Measurements from ENCODE around the gene RBP3. TPM values are rescaled to one million over a fixed set of nuclear protein-coding genes. Genes with fewer than 3 reads are reported as not detected.

Gene RBP3
- total and polyA plus RNA-seq, 3 donors from 2014 or later: 0.09 to 0.25 TPM; not detected in 1

GRCh38 chr10:47364911-47365310 lies 16.7 kb downstream of the RBP3 start:
- H3K27ac ChIP-seq: no peak overlapping the region
- no peak overlapping the region for H3K4me3 ChIP-seq
- TF ChIP-seq, protein P1, sequence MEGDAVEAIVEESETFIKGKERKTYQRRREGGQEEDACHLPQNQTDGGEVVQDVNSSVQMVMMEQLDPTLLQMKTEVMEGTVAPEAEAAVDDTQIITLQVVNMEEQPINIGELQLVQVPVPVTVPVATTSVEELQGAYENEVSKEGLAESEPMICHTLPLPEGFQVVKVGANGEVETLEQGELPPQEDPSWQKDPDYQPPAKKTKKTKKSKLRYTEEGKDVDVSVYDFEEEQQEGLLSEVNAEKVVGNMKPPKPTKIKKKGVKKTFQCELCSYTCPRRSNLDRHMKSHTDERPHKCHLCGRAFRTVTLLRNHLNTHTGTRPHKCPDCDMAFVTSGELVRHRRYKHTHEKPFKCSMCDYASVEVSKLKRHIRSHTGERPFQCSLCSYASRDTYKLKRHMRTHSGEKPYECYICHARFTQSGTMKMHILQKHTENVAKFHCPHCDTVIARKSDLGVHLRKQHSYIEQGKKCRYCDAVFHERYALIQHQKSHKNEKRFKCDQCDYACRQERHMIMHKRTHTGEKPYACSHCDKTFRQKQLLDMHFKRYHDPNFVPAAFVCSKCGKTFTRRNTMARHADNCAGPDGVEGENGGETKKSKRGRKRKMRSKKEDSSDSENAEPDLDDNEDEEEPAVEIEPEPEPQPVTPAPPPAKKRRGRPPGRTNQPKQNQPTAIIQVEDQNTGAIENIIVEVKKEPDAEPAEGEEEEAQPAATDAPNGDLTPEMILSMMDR (IDR thresholded peaks at IDR 0.05): no peak
- no peak for TF ChIP-seq POLR2A (IDR thresholded peaks at IDR 0.05)
- WGBS, 2 donors: 88 to 91% methylated on average over 6 of the region's 6 CpGs
- no peaks in the 10 kb centered on the region for H3K27me3 ChIP-seq
- intact Hi-C loops (cut with DNase I; ENCODE audit: low total_unique reads): no loop called here
- DNase-seq: no peak
- H3K36me3 ChIP-seq (ENCODE audit: low read depth, missing control alignments): no peaks in the 10 kb centered on the region
- no peaks in the 10 kb centered on the region for H3K9me3 ChIP-seq
- H3K4me1 ChIP-seq: no peaks in the 10 kb centered on the region

DNA sequence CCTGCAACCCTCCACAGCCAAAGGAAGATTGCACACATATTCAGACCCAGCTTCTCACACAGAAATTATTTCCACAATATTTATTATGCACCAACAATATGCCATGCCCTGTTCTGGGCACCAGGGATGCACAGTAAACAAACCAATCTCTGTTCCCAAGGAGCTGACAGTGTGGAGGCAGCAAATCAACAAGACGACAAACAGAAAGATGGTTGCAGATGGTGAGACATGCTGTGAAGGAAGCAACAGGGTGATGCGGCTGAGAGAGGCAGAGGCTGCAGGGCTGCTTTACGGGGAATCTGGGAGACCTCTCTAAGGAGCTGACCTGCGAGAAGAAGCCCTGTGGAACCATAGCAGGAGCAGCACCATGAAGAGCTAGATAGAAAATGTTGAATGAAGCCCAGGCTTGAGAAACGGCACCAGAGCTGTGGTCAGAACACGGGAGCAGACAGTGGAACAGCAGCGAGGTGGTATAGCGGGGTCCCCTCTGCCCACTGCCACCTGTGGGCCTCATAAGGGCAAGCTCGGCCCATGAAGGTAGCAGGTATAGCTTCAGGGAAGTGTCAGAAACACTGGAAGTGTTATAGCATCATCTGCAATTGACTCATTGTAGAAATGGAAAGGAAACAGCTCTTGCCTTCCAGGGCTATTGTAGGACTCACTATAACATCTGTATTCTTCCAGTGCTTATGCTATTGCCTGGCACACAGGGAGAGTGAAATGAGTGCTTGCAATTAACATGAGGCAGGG lies 17.4 kb downstream of the RBP3 start:
- H3K4me3 ChIP-seq: no peak overlapping the region
- no peaks in the 10 kb centered on the region for H3K4me1 ChIP-seq
- WGBS, 2 donors: 90 to 91% methylated on average over 9 of the region's 9 CpGs
- H3K27ac ChIP-seq: no peak overlapping the region
- intact Hi-C loops (cut with DNase I; ENCODE audit: low total_unique reads): no loop called here
- no peak for DNase-seq
- no peaks in the 10 kb centered on the region for H3K27me3 ChIP-seq
- no peaks in the 10 kb centered on the region for H3K36me3 ChIP-seq (ENCODE audit: low read depth, missing control alignments)
- TF ChIP-seq, protein P1 (IDR thresholded peaks at IDR 0.05): no peak
- TF ChIP-seq POLR2A (IDR thresholded peaks at IDR 0.05): no peak
- no peaks in the 10 kb centered on the region for H3K9me3 ChIP-seq

DNA sequence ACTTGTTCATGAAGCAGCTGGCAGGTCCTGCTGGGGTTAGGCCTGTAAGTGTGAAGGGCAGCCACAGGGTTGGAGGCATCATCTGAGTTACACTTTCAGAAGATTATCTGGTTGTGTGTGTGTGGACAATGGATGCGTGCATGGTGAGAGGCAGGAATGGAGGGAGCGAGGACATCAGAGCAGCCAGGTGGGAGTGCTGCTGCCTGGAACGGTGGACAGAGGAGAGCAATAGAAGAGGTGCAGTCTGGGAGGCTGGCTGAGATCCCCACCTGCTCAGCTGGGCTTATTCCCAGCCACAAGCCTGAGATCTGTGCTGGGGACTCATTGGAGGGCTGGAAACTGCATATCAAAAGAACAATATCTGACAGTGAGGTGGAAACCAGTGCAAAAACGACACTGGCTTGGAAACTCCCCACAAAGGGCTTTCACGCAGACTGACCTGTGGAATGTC lies 18.0 kb downstream of the RBP3 start:
- DNase-seq: peak; percentile 6
- Histone ChIP-seq H3K4me3 (no peak overlapping the region), H3K36me3 (ENCODE audit: low read depth, missing control alignments) (no peaks in the 10 kb centered on the region), H3K27me3 (no peaks in the 10 kb centered on the region), H3K27ac (no peak overlapping the region), H3K9me3 (no peaks in the 10 kb centered on the region), H3K4me1 (no peaks in the 10 kb centered on the region)
- intact Hi-C loops (cut with DNase I; ENCODE audit: low total_unique reads): no loop called here
- TF ChIP-seq POLR2A (IDR thresholded peaks at IDR 0.05): no peak
- WGBS, 2 donors: 77 to 81% methylated on average over 5 of the region's 5 CpGs

- no peaks in the 10 kb centered on the region for H3K9me3 ChIP-seq
- no peak overlapping the region for H3K27ac ChIP-seq
- WGBS, 2 donors: 93 to 95% methylated on average over 8 of the region's 8 CpGs
- H3K4me1 ChIP-seq: no peaks in the 10 kb centered on the region
- H3K36me3 ChIP-seq (ENCODE audit: low read depth, missing control alignments): no peaks in the 10 kb centered on the region
- H3K4me3 ChIP-seq: no peak overlapping the region
- intact Hi-C loops (cut with DNase I; ENCODE audit: low total_unique reads): no loop called here
- TF ChIP-seq, protein P1 (IDR thresholded peaks at IDR 0.05): no peak
- no peak for TF ChIP-seq POLR2A (IDR thresholded peaks at IDR 0.05)
- DNase-seq: peak; percentile 2
- H3K27me3 ChIP-seq: no peaks in the 10 kb centered on the region
Observed at GRCh38 chr10:47366731-47367460, 18.7 kb downstream of the RBP3 start.

DNA sequence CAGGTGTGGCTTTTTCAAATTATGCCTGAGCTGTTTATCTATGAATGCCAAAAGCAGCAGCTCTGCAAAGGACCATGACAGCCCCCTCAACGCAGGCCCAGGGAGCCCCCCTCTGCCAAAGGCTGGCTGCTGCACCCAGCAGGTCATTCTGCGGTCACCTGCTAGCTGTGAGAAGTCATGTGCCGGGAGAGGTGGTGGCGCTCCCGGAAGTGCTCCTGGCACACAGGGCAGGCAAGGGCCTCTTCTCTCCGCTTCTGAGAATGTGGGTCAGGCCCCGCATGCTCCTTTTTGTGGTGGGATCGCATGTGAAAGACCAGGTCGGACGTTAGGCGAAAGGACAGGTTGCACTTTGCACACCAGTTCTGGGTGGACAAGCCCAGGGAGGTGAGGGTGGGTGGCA lies 19.5 kb downstream of the RBP3 start:
- no peaks in the 10 kb centered on the region for H3K9me3 ChIP-seq
- no peak overlapping the region for H3K4me3 ChIP-seq
- 93 to 97% methylated on average over 10 to 11 of the region's 11 CpGs for WGBS, 2 donors
- H3K4me1 ChIP-seq: no peaks in the 10 kb centered on the region
- TF ChIP-seq, protein P1 (IDR thresholded peaks at IDR 0.05): no peak
- no peak for TF ChIP-seq POLR2A (IDR thresholded peaks at IDR 0.05)
- DNase-seq: no peak
- intact Hi-C loops (cut with DNase I; ENCODE audit: low total_unique reads): no loop called here
- H3K36me3 ChIP-seq (ENCODE audit: low read depth, missing control alignments): no peaks in the 10 kb centered on the region
- no peak overlapping the region for H3K27ac ChIP-seq
- no peaks in the 10 kb centered on the region for H3K27me3 ChIP-seq
